ENCODE measurements around the gene C1orf50. TPM values are rescaled to one million over a fixed set of nuclear protein-coding genes. Genes with fewer than 3 reads are reported as not detected.

C1orf50 gene
- total and polyA plus RNA-seq, 7 donors: 2.2 to 6.9 (median 3.5) TPM

DNA sequence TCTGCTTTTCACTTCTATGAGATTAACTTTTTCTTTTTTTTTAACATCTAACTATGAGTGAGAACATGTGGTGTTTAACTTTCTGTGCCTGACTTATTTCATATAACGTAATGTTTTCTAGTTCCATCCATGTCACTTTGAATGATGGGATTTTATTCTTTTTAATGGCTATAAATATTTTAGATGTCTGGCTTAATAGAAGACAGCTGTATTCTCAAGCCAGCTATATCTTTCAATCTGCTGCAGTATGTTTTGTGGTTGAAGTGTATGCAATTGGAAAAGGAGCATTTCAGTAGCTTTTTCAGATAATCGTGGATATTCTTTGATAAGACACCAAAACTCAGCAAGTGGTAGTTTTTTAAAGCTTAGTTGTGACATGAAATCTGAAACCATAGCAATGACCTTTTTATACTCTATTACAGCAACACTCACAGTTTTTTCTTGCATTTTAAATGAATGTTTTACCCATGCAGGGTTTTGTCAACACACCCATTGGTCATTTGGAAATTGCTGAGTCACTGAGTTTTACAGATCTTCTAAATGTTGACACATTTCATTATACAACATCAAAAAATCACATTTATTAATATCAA, 55.8 kb downstream of the C1orf50 start:
- H3K4me3 ChIP-seq: no peak overlapping the region
- H3K27me3 ChIP-seq: no peaks in the 10 kb centered on the region
- H3K36me3 ChIP-seq: no peaks in the 10 kb centered on the region
- H3K4me1 ChIP-seq: peaks cover 0 to 15% (median 4%) of the 10 kb centered on the region in 4 donors
- DNase-seq: no peak
- TF ChIP-seq CTCF (IDR thresholded peaks at IDR 0.05) (no peak), EP300 (IDR thresholded peaks at IDR 0.05) (no peak), POLR2A (IDR thresholded peaks at IDR 0.05) (no peak), POLR2AphosphoS5 (IDR thresholded peaks at IDR 0.05) (no peak)
- no peaks in the 10 kb centered on the region for H3K9me3 ChIP-seq
- intact Hi-C loops (cut with DNase I): no loop called here
- 77 to 81% methylated on average over 2 of the region's 2 CpGs for WGBS, 2 donors
- no peak overlapping the region for H3K27ac ChIP-seq

- peaks cover 0 to 4% (median 0%) of the 10 kb centered on the region in 4 donors for H3K36me3 ChIP-seq
These were observed 57.5 kb downstream of the C1orf50 start for GRCh38 chr1:42824481-42825035.

DNA sequence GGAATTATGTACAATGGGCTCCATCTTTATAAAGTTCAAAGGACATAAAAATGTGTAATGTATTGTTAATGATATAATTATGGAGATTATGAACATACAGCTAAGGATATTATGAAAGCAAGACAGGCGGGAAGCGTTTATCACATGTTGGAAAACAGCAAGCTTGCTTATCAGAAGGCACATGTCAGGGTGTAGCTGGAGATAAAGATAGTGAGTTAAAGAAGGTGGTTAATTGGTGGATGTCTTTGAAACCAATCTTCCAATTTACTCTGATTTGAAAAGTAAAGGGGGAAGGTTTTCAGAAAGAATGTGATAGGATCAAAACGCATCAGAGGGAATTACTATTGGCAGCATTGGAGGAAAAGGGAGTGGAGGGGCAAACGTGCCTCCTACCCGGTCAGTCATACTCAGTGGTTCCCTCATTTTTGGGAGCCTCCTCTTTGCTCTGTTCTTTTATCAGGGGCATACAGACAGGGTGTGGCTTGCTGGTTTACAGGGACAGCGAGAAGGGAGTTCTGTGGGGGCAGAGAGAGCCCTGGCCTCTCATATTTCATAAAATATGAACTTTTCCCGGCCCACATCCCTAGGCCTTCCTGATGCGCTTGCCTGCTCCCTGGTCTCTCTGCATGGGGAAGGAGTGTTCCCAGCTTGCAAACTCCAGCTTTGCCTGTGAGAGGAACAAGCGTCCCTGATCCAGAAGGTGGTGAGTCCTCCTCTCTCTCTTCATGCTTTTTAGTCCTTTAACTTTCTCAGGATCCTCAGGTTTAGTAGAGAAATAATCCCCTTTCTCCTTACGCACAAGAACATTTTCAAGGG, 58.2 kb downstream of the C1orf50 start:
- Histone ChIP-seq H3K36me3 (peaks cover 0 to 4% (median under 1%) of the 10 kb centered on the region in 4 donors), H3K4me3 (no peak overlapping the region), H3K9me3 (no peaks in the 10 kb centered on the region), H3K4me1 (peaks cover 0 to 12% (median 3%) of the 10 kb centered on the region in 4 donors), H3K27ac (no peak overlapping the region), H3K27me3 (no peaks in the 10 kb centered on the region)
- intact Hi-C loops (cut with DNase I): no loop called here
- TF ChIP-seq EP300 (IDR thresholded peaks at IDR 0.05) (no peak), POLR2AphosphoS5 (IDR thresholded peaks at IDR 0.05) (no peak), CTCF (IDR thresholded peaks at IDR 0.05) (no peak), POLR2A (IDR thresholded peaks at IDR 0.05) (no peak)
- DNase-seq: no peak
- 82 to 86% methylated on average over 10 of the region's 10 CpGs for WGBS, 2 donors

More at GRCh38 chr1:42824481-42825035, 57.5 kb downstream of the C1orf50 start:
- no peaks in the 10 kb centered on the region for H3K9me3 ChIP-seq
- H3K4me3 ChIP-seq: no peak overlapping the region
- H3K27ac ChIP-seq: no peak overlapping the region
- H3K27me3 ChIP-seq: no peaks in the 10 kb centered on the region
- TF ChIP-seq CTCF (IDR thresholded peaks at IDR 0.05) (no peak), POLR2A (IDR thresholded peaks at IDR 0.05) (no peak), POLR2AphosphoS5 (IDR thresholded peaks at IDR 0.05) (no peak), EP300 (IDR thresholded peaks at IDR 0.05) (no peak)
- intact Hi-C loops (cut with DNase I): no loop called here
- DNase-seq: no peak
- peaks cover 0 to 12% (median 3%) of the 10 kb centered on the region in 4 donors for H3K4me1 ChIP-seq
- WGBS, 2 donors: 96% methylated on average over 4 of the region's 4 CpGs

Other genes with a start within 250 kb of the C1orf50 start
- 10 to 100 TPM; 19.7 to 32.9 (median 27.5) TPM for gene PPIH, start 108.8 kb upstream of the C1orf50 start, total RNA-seq
- 10 to 100 TPM; 39.6 to 71.1 (median 45.5) TPM for gene PPIH, start 108.8 kb upstream of the C1orf50 start, polyA plus RNA-seq
- 100 to 1,000 TPM; 685 to 773 (median 728) TPM for gene YBX1, start 84.8 kb upstream of the C1orf50 start, total RNA-seq
- gene YBX1, start 84.8 kb upstream of the C1orf50 start, polyA plus RNA-seq: 100 to 1,000 TPM; 695 to 897 (median 801) TPM
- gene CLDN19, start 27.0 kb upstream of the C1orf50 start, total RNA-seq: not detected
- under 1 TPM in 1 of 3 donors, not detected in 2; 0.03 TPM for gene CLDN19, start 27.0 kb upstream of the C1orf50 start, polyA plus RNA-seq
- 10 to 100 TPM; 15.3 to 23.3 (median 19.1) TPM for gene P3H1, start 221 bp upstream of the C1orf50 start, total RNA-seq
- 10 to 100 TPM in 1 of 3 donors, 1 to 10 TPM in 2; 1.8 to 18.4 (median 6.2) TPM for gene P3H1, start 221 bp upstream of the C1orf50 start, polyA plus RNA-seq
- gene TMEM269, start 17.7 kb downstream of the C1orf50 start, total RNA-seq: not detected
- gene TMEM269, start 17.7 kb downstream of the C1orf50 start, polyA plus RNA-seq: under 1 TPM in 1 of 3 donors, not detected in 2; 0.04 TPM
- 10 to 100 TPM in 2 of 4 donors, 1 to 10 TPM in 2; 7.9 to 18.6 (median 11.9) TPM for gene ERMAP, start 49.9 kb downstream of the C1orf50 start, total RNA-seq
- 10 to 100 TPM in 1 of 3 donors, 1 to 10 TPM in 2; 3.5 to 12.0 (median 6.3) TPM for gene ERMAP, start 49.9 kb downstream of the C1orf50 start, polyA plus RNA-seq
- gene SVBP, start 50.1 kb downstream of the C1orf50 start, total RNA-seq: 10 to 100 TPM; 34.6 to 48.1 (median 40.6) TPM
- gene SVBP, start 50.1 kb downstream of the C1orf50 start, polyA plus RNA-seq: 10 to 100 TPM; 22.5 to 53.5 (median 36.1) TPM
- gene ZNF691, start 79.4 kb downstream of the C1orf50 start, total RNA-seq: 10 to 100 TPM in 3 of 4 donors, 1 to 10 TPM in 1; 8.3 to 20.7 (median 15.2) TPM
- 1 to 10 TPM; 2.4 to 6.9 (median 3.2) TPM for gene ZNF691, start 79.4 kb downstream of the C1orf50 start, polyA plus RNA-seq
- gene SLC2A1, start 191.6 kb downstream of the C1orf50 start, total RNA-seq: 10 to 100 TPM in 3 of 4 donors, 1 to 10 TPM in 1; 7.7 to 33.5 (median 15.3) TPM
- 10 to 100 TPM in 1 of 3 donors, 1 to 10 TPM in 2; 4.2 to 44.9 (median 8.8) TPM for gene SLC2A1, start 191.6 kb downstream of the C1orf50 start, polyA plus RNA-seq

All from sigmoid colon (tissue), 7 donors.